Activated CD4-positive, alpha-beta T cell treated with anti-CD3 and anti-CD28 coated beads, Interleukin-2, amount 50 U/mL, for 1 hour (primary cell): ENCODE measurements around the gene HIGD1A.

Source experiments
- DNase-seq: peaks from one replicate; pipeline ENCODE4 v3.0.0-alpha.2; 2020

Gene HIGD1A

GRCh38 chr3:42804106-42804830 is at the start of gene HIGD1A:
TSS of gene HIGD1A (minus strand) at chr3:42804490. CDS start at chr3:42794253, 10,237 bp downstream.
- peak; percentile 92 for DNase-seq

- DNase-seq = no peak
These were observed 49.5 kb upstream of the HIGD1A start for GRCh38 chr3:42853739-42854302.

- DNase-seq = no peak
These were observed 48.8 kb upstream of the HIGD1A start for GRCh38 chr3:42853056-42853455.

- no peak for DNase-seq
These were observed 48.2 kb upstream of the HIGD1A start for GRCh38 chr3:42852441-42852840.

- no peak for DNase-seq
These were observed 47.0 kb upstream of the HIGD1A start for GRCh38 chr3:42851228-42851834.

GRCh38 chr3:42850263-42850662 is 46.0 kb upstream of the HIGD1A start:
- DNase-seq = no peak

- DNase-seq = no peak
These were observed 44.7 kb upstream of the HIGD1A start for GRCh38 chr3:42849017-42849416.

GRCh38 chr3:42847731-42848130 is 43.4 kb upstream of the HIGD1A start:
- no peak for DNase-seq

- DNase-seq = no peak
These were observed 42.6 kb upstream of the HIGD1A start for GRCh38 chr3:42846685-42847522.

GRCh38 chr3:42844815-42845214 is 40.5 kb upstream of the HIGD1A start:
- DNase-seq = no peak

GRCh38 chr3:42844412-42844713 is 40.1 kb upstream of the HIGD1A start:
- DNase-seq = no peak

- DNase-seq = no peak
These were observed 39.6 kb upstream of the HIGD1A start for GRCh38 chr3:42843713-42844411.

GRCh38 chr3:42841332-42841731 is 37.0 kb upstream of the HIGD1A start:
- DNase-seq = no peak

- peak; percentile 16 for DNase-seq
These were observed 35.3 kb upstream of the HIGD1A start for GRCh38 chr3:42839616-42840015.

- no peak for DNase-seq
These were observed 34.3 kb upstream of the HIGD1A start for GRCh38 chr3:42838571-42838970.

- DNase-seq = no peak
These were observed 32.1 kb upstream of the HIGD1A start for GRCh38 chr3:42836150-42837123.

GRCh38 chr3:42831321-42831713 is 27.0 kb upstream of the HIGD1A start:
- peak; percentile 73 for DNase-seq

GRCh38 chr3:42830437-42831320 is 26.4 kb upstream of the HIGD1A start:
- DNase-seq = no peak

- no peak for DNase-seq
These were observed 25.5 kb upstream of the HIGD1A start for GRCh38 chr3:42829628-42830436.
